ENCODE measurements around the gene ESPNL.

The ESPNL gene

GRCh38 chr2:238094438-238095022 is 5.6 kb upstream of the ESPNL start:
- Histone ChIP-seq H3K9ac (ENCODE audit: low read depth, low read length) (no peak overlapping the region), H3K27me3 (ENCODE audit: insufficient read depth, low read length, poor library complexity) (no peaks in the 10 kb centered on the region), H3K4me3 (ENCODE audit: low read depth in 1 of 2, low read length in 2 of 2) (no peak overlapping the region), H2AFZ (ENCODE audit: low read depth, low read length) (no peak overlapping the region), H3K27ac (ENCODE audit: low read length) (no peak overlapping the region), H4K20me1 (ENCODE audit: insufficient read depth, low read length) (peaks cover 14% of the 10 kb centered on the region), H3K36me3 (ENCODE audit: insufficient read depth, low read length) (peaks cover 44% of the 10 kb centered on the region), H3K79me2 (ENCODE audit: insufficient read depth, low read length) (no peaks in the 10 kb centered on the region), H3K9me3 (ENCODE audit: insufficient read depth, low read length, severe bottlenecking) (no peaks in the 10 kb centered on the region), H3K4me1 (ENCODE audit: insufficient read depth, low read length) (no peaks in the 10 kb centered on the region), H3K4me2 (ENCODE audit: insufficient read depth, low read length) (no peak overlapping the region)
- TF ChIP-seq EZH2 (IDR thresholded peaks at IDR 0.05; ENCODE audit: borderline replicate concordance, low read depth, low read length, severe bottlenecking): no peak
- TF ChIP-seq, protein P1, sequence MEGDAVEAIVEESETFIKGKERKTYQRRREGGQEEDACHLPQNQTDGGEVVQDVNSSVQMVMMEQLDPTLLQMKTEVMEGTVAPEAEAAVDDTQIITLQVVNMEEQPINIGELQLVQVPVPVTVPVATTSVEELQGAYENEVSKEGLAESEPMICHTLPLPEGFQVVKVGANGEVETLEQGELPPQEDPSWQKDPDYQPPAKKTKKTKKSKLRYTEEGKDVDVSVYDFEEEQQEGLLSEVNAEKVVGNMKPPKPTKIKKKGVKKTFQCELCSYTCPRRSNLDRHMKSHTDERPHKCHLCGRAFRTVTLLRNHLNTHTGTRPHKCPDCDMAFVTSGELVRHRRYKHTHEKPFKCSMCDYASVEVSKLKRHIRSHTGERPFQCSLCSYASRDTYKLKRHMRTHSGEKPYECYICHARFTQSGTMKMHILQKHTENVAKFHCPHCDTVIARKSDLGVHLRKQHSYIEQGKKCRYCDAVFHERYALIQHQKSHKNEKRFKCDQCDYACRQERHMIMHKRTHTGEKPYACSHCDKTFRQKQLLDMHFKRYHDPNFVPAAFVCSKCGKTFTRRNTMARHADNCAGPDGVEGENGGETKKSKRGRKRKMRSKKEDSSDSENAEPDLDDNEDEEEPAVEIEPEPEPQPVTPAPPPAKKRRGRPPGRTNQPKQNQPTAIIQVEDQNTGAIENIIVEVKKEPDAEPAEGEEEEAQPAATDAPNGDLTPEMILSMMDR (IDR thresholded peaks at IDR 0.05; ENCODE audit: borderline replicate concordance, extremely low read depth, low read length, poor library complexity, severe bottlenecking): no peak
- DNase-seq: no peak
- ATAC-seq (ENCODE audit: insufficient read depth, low read depth): no peak

- ATAC-seq (ENCODE audit: insufficient read depth, low read depth): no peak
- H3K36me3 ChIP-seq (ENCODE audit: insufficient read depth, low read length): peaks cover 44% of the 10 kb centered on the region
Observed at GRCh38 chr2:238095143-238095542, 5.0 kb upstream of the ESPNL start.

DNA sequence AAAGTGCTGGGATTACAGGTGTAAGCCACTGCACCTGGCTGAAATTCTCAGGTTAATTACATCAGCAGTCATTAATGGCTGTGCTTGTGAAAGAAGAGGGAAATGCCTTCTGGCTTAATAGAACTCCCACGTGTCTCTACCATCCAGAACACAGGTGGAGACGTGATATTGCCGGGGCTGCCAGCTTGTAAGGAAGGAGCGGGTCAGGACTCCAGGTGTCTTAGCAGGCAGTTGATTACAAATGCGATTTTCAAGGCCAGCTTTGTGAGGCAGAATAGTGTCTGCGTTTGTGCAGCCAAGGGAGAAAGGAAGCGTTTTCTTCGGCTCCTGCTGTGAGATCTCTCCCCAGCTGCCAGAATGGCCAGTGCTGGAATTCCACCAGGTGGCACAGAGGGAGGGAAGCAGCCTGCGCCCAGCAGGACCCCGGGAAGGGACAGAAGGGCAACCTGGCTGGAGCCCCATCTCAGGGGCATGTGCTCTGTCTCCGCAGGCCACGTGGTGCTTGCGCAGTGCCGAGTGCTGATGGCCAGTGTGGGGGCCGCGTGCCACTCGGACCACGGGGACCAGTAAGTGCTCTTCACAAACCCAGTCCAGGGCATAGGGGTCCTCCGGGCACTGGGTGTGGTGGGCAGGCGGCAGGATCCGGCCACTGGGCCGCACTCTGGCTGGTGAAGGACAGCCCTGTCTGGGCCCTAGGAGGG is 3.7 kb upstream of the ESPNL start:
- Histone ChIP-seq H3K36me3 (ENCODE audit: insufficient read depth, low read length) (peaks cover 34% of the 10 kb centered on the region), H3K4me1 (ENCODE audit: insufficient read depth, low read length) (no peaks in the 10 kb centered on the region), H3K9me3 (ENCODE audit: insufficient read depth, low read length, severe bottlenecking) (no peaks in the 10 kb centered on the region), H3K27me3 (ENCODE audit: insufficient read depth, low read length, poor library complexity) (no peaks in the 10 kb centered on the region), H3K79me2 (ENCODE audit: insufficient read depth, low read length) (no peaks in the 10 kb centered on the region), H4K20me1 (ENCODE audit: insufficient read depth, low read length) (peaks cover 14% of the 10 kb centered on the region), H3K4me3 (ENCODE audit: low read depth in 1 of 2, low read length in 2 of 2) (no peak overlapping the region), H3K4me2 (ENCODE audit: insufficient read depth, low read length) (no peak overlapping the region), H2AFZ (ENCODE audit: low read depth, low read length) (no peak overlapping the region), H3K9ac (ENCODE audit: low read depth, low read length) (no peak overlapping the region), H3K27ac (ENCODE audit: low read length) (no peak overlapping the region)
- no peak for DNase-seq
- TF ChIP-seq, protein P1 (IDR thresholded peaks at IDR 0.05; ENCODE audit: borderline replicate concordance, extremely low read depth, low read length, poor library complexity, severe bottlenecking): no peak
- no peak for TF ChIP-seq EZH2 (IDR thresholded peaks at IDR 0.05; ENCODE audit: borderline replicate concordance, low read depth, low read length, severe bottlenecking)
- ATAC-seq (ENCODE audit: insufficient read depth, low read depth): no peak

More at GRCh38 chr2:238095143-238095542, 5.0 kb upstream of the ESPNL start:
- Histone ChIP-seq H3K9me3 (ENCODE audit: insufficient read depth, low read length, severe bottlenecking) (no peaks in the 10 kb centered on the region), H3K79me2 (ENCODE audit: insufficient read depth, low read length) (no peaks in the 10 kb centered on the region), H3K4me1 (ENCODE audit: insufficient read depth, low read length) (no peaks in the 10 kb centered on the region), H3K4me2 (ENCODE audit: insufficient read depth, low read length) (no peak overlapping the region), H2AFZ (ENCODE audit: low read depth, low read length) (no peak overlapping the region), H3K27me3 (ENCODE audit: insufficient read depth, low read length, poor library complexity) (no peaks in the 10 kb centered on the region), H3K9ac (ENCODE audit: low read depth, low read length) (no peak overlapping the region), H4K20me1 (ENCODE audit: insufficient read depth, low read length) (peaks cover 14% of the 10 kb centered on the region), H3K27ac (ENCODE audit: low read length) (no peak overlapping the region), H3K4me3 (ENCODE audit: low read depth in 1 of 2, low read length in 2 of 2) (no peak overlapping the region)
- DNase-seq: no peak
- TF ChIP-seq EZH2 (IDR thresholded peaks at IDR 0.05; ENCODE audit: borderline replicate concordance, low read depth, low read length, severe bottlenecking): no peak
- TF ChIP-seq, protein P1 (IDR thresholded peaks at IDR 0.05; ENCODE audit: borderline replicate concordance, extremely low read depth, low read length, poor library complexity, severe bottlenecking): no peak

All from DND-41 (cell line).